DMS53 (cell line): ENCODE data around the gene GON4L.
"Not testable (repeated sequence)": the region's sequence is repeated elsewhere in the genome, so short reads cannot be mapped to it uniquely, and the experiment has no call there.

ENCODE experiments used
- DNase-seq: peaks from one replicate; lab custom pipeline; 2025; lab: John Stamatoyannopoulos, UW

The GON4L gene

DNA sequence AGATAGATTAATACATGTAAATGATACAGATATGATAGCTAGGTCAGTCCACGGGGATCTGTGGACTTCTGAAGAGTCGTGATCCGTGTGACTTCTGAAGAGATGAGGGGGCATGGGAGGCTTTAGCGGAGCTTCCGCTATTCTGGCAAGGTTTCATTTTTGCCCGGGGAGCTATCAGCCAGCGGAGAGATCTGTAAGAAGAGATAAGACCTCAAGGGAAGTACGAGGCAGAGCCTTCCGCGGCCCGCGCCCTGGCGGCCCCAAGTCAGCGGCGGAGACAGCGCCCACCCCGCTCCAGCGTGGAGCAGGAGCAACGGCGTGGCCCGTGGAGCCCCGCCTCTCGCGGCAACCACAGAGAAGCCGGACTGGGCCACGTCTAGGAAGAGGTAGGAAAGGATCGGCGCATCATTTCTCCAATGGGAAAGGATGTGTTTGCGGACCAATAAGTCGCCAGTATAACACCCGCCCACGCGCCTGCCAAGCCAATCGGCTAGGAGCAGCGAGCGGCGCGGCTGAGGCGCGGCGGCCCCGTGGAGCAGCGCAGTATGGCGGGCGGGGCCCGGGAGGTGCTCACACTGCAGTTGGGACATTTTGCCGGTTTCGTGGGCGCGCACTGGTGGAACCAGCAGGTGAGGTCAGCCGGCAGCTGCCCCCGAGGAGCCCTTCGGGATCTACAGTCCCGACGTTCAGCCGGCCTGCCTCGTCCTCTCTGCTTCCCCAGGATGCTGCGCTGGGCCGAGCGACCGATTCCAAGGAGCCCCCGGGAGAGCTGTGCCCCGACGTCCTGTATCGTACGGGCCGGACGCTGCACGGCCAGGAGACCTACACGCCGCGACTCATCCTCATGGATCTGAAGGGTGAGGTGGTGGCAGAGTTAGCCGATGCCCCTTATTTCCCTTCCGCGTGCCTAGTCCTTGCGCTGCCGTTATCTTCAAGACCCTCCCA, 111.5 kb downstream of the GON4L start:
- DNase-seq, result peak; percentile 98

GRCh38 chr1:155744711-155745283, 112.2 kb downstream of the GON4L start:
- DNase-seq, result peak; percentile 34

DNA sequence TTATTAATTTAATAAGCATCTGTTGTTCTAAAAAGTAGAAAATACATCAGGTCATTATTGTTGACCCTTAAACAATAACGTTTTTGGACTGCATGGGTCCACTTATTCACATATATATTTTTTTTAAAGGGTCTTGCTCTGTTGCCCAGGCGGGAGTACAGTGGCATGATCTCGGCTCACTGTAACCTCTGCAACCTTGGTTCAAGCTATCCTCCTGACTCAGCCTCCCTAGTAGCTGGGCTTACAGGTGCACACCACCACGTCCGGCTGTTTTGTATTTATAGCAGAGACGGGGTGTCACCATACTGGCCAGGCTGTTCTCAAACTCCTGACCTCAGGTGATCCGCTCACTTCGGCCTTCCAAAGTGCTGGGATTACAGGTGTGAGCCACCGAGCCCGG, 115.1 kb downstream of the GON4L start:
- DNase-seq, result no peak

DNA sequence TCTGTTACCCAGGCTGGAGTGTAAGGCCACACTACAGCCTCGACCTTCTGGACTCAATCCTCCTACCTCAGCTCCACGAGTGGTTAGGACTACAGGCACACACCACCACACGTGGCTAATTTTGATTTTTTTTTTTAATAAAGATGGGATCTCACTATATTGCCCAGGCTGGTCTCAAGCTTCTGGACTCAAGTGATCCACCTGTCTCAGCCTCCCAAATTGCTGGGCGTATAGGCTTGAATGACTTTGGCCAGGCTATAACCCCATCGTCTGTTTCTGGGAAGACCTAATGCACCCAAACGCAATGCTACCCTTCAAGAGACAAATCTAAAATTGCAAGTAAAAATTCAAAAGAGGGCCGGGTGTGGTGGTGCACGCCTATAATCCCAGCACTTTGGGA, 116.0 kb downstream of the GON4L start:
- no peak for DNase-seq

DNA sequence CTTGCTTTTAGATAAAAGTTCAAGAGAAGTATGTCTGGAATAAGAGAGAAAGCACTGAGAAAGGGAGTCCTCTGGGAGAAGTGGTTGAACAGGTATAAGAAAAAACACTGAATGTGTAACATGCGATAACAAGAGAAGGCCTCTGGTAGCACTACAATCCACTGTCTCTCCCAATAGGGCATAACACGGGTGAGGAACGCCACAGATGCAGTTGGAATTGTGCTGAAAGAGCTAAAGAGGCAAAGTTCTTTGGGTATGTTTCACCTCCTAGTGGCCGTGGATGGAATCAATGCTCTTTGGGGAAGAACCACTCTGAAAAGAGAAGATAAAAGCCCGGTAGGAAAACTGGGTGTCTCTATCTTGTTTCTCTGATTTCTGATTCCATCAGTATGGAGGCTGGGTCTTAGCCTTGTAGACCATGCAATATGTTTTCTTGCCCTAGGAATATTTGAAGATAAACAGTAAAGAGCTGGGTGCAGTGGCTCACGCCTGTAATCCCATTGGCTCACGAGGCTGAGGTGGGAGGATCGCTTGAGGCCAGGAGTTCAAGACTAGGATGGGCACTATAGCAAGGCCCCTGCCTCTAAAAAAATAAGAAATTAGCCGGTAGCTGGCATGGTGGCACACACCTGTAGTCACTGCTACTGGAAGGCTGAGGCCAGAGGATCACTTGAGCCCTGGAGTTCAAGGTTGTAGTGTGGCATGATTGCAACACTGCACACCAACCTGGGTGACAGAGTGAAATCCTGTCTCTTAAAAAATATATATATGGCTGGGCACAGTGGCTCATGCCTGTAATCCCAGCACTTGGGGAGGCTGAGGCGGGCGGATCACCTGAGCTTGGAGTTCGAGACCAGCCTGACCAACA, 127.7 kb downstream of the GON4L start:
- peak; percentile 74 for DNase-seq

GRCh38 chr1:155725142-155725541, 131.9 kb downstream of the GON4L start:
- no peak for DNase-seq

- DNase-seq, result no peak
Observed at GRCh38 chr1:155719703-155720102, 137.3 kb downstream of the GON4L start.

- not testable (repeated sequence) for DNase-seq
Observed at GRCh38 chr1:155718524-155719115, 138.4 kb downstream of the GON4L start.

DNA sequence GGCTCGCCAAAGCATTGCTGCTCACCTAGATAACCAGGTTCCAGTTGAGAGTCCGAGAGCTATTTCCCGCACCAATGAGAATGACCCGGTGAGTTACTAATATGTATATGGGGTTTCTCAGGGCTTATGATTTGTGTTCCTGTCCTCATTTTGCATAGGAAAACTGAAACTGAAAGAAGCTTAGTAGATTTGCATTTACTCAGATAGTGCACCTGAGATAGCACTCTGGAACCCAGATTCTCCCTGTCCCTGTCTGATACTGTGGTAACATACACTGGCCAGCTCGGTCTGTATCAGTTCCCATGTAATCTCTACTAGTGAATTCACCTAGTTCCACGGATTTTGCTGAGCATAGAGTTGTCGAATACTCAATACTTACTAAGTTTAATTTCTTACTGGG, 140.0 kb downstream of the GON4L start:
- no peak for DNase-seq

DNA sequence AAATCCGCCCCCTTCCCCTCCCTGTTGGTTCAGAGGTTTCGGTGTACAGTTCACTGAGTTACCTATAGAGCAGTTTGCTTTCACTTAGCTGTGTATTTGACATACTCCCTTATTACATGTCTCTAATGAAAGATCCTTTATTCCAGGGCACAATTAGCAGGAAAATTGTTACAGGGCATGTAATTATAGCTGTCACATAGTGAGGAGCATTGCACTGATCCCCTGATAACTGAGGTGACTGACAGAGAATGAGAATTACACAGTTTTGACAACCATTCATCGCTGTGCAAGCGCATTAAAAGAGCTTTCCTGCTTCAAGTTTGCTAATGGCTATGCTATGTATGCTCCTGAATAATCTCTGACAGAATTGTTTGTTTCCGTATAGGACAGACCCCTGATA, 141.2 kb downstream of the GON4L start:
- DNase-seq, result no peak

DNA sequence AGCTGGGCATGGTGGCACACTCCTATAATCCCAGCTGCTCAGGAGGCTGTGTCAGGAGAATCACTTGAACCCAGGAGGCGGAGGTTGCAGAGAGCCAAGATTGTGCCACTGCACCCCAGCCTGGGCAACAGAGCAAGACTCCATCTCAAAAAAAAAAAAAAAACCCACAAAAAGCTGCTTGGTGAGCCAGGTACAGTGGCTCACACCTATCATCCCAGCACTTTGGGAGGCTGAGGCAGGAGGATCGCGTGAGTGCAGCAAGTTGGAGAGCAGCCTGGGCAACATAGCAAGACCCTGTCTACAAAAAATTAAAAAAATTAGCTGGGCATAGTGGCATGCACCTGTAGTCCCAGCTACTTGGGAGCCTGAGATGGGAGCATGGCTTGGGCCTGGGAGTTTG, 142.0 kb downstream of the GON4L start:
- not testable (repeated sequence) for DNase-seq

DNA sequence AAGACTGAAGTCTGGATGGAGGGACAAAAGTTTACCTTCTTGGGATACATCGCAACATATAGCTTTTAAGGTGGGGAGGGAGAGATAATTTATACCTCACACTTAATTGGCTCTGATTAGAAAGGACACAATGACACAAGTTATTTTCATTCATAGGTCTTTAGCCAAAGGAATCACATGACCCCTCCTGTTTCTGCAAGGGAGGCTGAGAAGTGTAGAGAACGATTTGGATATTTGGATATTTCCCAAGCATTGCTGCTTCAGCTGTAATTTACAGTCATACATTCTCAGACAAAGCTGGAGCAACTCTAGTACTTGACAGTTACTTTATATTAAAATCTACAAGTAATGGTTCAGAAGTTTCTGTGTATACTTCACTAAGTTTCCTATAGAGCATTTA, 143.9 kb downstream of the GON4L start:
- no peak for DNase-seq

GRCh38 chr1:155712636-155713035, 144.4 kb downstream of the GON4L start:
- peak; percentile 22 for DNase-seq

GRCh38 chr1:155711457-155711856, 145.6 kb downstream of the GON4L start:
- DNase-seq, result not testable (repeated sequence)

- DNase-seq, result no peak
Observed at GRCh38 chr1:155709391-155709790, 147.6 kb downstream of the GON4L start.

DNA sequence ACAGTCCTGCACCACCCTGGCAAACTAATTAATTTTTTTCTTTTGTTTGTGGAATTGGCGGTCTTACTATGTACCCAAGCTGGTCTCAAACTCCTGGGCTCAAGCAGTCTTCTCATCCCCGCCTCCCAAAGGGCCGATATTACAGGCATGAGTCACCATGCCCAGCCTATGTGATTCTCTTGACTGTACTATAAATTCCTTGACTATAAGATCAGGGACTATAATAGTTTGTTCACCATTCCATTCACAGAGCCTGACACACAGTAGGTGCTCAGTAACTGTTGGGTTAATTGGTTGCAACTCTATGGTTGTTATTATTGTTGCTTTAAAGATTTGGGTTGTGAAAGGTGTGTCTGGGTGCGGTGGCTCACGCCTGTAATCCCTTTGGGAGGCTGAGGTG, 150.9 kb downstream of the GON4L start:
- no peak for DNase-seq

DNA sequence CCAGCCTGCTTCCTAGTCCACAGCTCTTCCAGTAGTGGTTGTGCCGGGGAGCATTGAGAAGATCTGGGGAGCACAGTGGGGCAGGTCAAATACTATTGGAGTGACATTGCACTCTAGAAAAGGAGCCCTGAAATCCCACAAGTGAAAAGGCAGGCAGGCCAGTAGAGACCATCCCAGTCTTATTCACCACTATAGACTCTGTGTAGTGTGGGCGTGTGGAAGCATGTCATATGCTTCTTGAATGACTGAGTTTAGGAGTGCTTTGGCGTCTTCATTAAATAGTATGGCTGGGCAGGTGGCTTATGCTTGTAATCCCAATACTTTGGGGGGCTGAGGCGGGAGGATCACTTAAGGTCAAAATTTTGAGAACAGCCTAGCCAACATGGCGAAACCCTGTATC, 152.6 kb downstream of the GON4L start:
- not testable (repeated sequence) for DNase-seq

DNA sequence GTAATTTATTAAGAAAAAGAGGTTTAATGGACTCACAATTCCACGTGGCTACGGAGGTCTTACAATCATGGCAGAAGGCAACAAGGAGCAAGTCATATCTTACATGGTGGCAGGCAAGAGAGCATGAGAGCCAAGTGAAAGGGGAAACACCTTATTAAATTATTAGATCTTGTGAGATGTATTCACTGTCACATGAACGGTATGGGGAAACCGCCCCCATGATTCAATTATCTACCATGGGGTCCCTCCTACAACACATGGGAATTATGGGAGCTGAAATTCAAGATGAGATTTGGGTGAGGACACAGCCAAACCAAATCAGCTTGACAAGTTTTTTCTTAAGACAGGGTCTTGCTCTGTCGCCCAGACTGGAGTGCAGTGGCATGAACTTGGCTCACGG, 153.8 kb downstream of the GON4L start:
- DNase-seq, result no peak

GRCh38 chr1:155701675-155702074, 155.3 kb downstream of the GON4L start:
- not testable (repeated sequence) for DNase-seq
